GM12801 (cell line): ENCODE measurements around the gene NECTIN1.

Experiments
- TF ChIP-seq, protein P1 (sequence below): IDR thresholded peaks from one replicate; pipeline ENCODE4 v1.5.1; 2011; ENCODE audit warnings: control low read depth; ENCODE audit not compliant: insufficient read length; ENCODE audit errors: extremely low read depth

NECTIN1 gene

DNA sequence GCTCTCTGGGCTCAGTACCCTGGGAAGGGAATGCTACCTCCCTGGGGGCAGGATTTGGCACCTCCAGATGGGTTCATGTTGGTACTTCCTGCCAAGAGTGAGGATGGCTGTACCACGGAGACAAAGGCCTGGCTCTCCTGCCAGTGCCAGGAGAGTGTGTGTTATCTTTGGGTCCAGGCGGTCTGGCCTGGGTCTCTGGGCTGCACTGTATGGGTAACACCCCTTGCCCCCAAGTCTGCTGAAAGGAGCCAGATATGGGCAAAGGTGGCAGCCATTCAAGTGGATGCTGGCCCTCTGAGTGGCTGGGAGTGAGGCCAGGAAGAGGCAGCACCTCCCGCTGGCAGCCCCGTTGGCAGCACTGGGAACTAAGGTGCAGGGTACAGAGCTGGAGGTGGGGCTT lies 91.5 kb downstream of the NECTIN1 start:
- TF ChIP-seq, protein P1, sequence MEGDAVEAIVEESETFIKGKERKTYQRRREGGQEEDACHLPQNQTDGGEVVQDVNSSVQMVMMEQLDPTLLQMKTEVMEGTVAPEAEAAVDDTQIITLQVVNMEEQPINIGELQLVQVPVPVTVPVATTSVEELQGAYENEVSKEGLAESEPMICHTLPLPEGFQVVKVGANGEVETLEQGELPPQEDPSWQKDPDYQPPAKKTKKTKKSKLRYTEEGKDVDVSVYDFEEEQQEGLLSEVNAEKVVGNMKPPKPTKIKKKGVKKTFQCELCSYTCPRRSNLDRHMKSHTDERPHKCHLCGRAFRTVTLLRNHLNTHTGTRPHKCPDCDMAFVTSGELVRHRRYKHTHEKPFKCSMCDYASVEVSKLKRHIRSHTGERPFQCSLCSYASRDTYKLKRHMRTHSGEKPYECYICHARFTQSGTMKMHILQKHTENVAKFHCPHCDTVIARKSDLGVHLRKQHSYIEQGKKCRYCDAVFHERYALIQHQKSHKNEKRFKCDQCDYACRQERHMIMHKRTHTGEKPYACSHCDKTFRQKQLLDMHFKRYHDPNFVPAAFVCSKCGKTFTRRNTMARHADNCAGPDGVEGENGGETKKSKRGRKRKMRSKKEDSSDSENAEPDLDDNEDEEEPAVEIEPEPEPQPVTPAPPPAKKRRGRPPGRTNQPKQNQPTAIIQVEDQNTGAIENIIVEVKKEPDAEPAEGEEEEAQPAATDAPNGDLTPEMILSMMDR = no peak

DNA sequence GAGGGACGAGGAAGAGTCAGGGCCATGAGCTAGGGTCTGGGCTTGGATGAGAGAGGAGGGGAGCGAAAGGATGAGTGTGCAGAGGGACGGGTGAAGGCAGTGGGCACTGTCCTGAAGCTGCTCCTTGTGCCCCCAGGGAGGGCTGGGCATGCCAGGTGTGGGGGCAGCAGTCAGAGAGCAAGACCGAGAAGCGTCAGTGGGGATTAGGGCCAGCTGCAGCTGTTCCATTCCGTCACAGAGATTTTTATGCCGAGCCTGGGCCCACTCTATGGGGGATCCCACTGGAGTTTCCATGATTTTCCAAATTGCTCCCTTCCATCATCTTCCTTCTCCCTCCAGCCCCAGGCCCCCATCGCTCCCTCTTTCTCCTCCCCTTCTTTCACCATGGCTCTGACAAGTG lies 93.2 kb downstream of the NECTIN1 start:
- TF ChIP-seq, protein P1 = no peak

DNA sequence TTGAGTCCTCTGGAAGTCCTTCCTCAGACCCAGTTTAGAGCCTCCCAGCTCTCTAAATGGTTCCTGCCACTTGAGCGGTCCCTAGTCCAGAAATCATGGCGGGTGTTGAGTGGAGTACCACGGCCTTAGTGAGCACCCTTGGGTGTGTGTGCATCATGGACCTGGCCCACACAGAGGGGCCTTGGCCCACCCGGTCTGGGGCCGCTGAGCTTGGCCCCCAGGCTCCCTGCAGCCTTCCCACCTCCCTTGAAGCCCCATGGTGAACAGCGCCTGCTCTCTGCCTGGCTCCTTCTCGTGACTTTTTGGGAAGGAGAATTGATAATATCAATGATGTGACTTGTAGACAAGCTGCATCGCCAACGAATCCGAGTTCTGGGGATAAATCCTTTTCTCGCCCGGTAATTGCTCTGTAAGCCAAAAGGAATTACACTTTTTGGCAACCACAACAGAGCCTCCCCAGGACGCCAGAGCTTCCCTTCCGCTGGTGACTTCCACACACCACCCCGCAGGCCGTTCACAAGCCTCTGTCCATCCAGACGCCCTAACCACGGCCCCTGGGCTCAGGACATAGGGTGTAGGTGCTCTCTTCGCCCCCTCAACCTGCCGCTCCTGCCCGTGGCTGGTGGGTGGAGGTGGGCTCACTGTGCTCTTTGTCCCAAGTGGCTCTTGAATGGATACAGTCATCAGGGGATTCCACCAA lies 93.8 kb downstream of the NECTIN1 start:
- TF ChIP-seq, protein P1 = no peak

DNA sequence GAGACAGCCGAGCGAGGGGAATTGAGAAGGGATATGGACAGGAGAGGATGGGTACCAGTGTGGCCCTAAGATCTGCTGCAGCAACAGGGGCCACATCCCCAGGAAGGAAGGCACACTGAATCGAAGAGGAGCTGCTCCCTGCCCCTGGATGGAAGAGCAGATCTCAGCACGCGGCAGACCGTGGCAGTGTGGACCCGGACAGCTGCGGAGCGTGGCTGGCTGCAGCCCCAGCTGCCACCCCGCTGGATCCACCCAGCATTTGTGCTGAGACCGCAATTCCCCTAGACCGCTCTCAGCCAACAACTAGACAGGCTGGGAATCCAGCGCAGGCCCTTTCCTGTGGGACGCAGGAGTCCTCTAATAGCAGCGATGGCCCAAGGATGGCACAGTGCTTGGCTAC lies 94.7 kb downstream of the NECTIN1 start:
- TF ChIP-seq, protein P1 = no peak

DNA sequence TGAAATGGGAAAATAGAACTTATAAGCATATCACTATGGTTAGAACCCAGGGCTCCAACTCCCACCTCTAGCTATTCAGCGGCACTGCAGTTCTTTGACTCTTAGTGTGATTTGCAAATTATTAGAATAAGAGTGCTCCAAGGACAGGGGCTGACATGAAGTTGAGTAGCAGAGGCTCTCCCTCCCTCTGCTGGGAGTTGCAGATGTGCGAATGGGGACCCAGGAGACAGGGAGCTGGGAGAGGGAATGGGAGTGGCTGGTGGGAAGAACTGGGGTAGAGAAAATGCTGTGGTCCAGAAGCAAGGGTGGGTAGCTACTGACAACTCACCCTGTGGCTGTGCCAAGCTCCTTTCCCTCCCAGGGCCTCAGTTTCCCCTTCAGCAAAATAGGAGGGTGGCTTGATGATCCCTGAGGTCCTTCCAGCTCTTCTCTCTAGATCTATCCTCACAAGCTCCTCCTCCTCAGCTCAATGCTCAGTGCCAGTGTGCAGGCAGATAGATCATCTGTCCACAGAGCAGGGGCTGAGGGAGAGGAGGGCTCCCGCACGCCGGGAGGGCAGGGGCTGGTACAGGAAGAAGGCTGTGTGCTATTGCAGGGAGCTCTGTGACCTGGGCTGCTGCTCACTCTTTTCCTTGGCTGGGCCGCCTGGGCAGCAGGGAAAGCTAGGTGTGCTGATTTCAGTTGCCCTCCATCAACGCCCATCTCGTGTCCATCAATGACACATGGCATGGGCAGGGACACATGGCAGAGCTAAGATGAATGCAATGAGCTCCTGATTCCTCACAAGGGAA lies 99.0 kb downstream of the NECTIN1 start:
- TF ChIP-seq, protein P1 = no peak

DNA sequence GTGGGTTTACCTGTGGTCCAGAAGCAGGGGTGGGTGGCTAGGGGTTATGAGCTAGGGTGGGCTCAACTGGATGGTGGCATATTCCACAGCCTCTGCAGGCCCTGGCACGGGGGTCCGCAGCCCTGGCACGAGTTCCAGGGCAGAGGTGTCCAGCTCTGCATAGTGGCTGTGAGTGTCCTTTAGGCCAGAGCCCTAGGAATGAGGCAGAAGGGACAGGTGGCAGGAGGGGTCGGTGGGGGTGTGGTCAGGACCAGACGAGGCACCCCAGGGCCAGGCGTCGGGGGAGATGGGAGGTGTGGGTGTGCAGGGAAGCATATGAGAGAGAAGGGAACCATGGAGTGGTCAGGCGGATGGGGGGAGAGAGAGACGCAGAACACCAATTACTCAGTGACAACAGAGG lies 99.9 kb downstream of the NECTIN1 start:
- TF ChIP-seq, protein P1 = no peak

DNA sequence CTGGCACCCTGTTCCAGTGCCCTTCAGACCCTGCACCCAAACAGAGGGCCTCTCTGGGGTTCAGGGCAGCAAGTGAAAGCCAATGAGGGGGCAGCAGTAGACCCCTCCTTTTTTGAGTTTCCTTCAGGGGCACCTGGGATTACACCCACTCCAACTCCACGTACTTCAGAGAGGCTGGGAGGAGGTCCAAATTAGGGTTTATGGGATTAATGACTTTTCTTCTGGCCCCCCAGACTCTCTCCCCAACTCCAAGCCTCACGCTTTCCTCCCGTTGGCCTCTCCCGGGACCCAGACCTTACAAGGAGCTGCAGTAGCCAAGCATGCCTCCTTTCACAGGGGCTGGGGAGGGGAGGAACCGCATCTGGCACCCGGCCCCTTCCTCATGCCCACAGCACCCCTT lies 101.7 kb downstream of the NECTIN1 start:
- TF ChIP-seq, protein P1 = no peak
